GM12892 (cell line): ENCODE measurements around the gene SLC18A3.

ENCODE experiments used
- POLR2A ChIP-seq: IDR thresholded peaks from 2 replicates; pipeline ENCODE4 v1.6.1; 2011; ENCODE audit warnings: low read depth, low read length, control low read depth
- POLR2AphosphoS5 ChIP-seq: IDR thresholded peaks from 2 replicates; pipeline ENCODE4 v1.6.1; 2011; ENCODE audit warnings: low read depth, low read length, control low read depth

GRCh38 chr10:49609006-49609282 lies 1.2 kb upstream of the SLC18A3 start:
- TF ChIP-seq POLR2AphosphoS5 (no peak), POLR2A (no peak)
